Peyer's patch (tissue), 4 donors: ENCODE data around the gene TMA16.

Experiments used
- CTCF ChIP-seq, 6 experiments: fragments of 450-650 bp in 4 of 6; fragments of 200-600 bp in 2 of 6; sonication (generic) in 1 of 6; IDR thresholded peaks; one replicate each; pipeline ENCODE4 v1.5.1; 2017 to 2019; ENCODE audit warnings: antibody characterized with exemption in 6 of 6, mild to moderate bottlenecking in 3 of 6, moderate library complexity in 1 of 6
- POLR2A ChIP-seq, 2 donors: fragments of 450-650 bp; IDR thresholded peaks; one replicate each; pipeline ENCODE4 v1.5.1; 2017; ENCODE audit warnings: antibody characterized with exemption in 2 of 2, mild to moderate bottlenecking in 2 of 2, moderate library complexity in 2 of 2

GRCh38 chr4:163537114-163537513 is 42.6 kb downstream of the TMA16 start:
- TF ChIP-seq CTCF (IDR thresholded peaks at IDR 0.05) (no peak), POLR2A (IDR thresholded peaks at IDR 0.05) (no peak)
